Gastroesophageal sphincter (tissue), 3 donors: ENCODE data around the gene ALK.

Experiments used
- CTCF ChIP-seq, 4 experiments: fragments of 200-600 bp in 2 of 4; fragments of 450-650 bp in 2 of 4; sonication (generic) in 1 of 4; IDR thresholded peaks; one replicate each; pipeline ENCODE4 v1.5.1; 2017 to 2019; ENCODE audit warnings: antibody characterized with exemption in 4 of 4, mild to moderate bottlenecking in 2 of 4, moderate library complexity in 2 of 4
- POLR2A ChIP-seq, 2 donors: fragments of 450-650 bp; IDR thresholded peaks; one replicate each; pipeline ENCODE4 v1.6.1; 2017; ENCODE audit warnings: antibody characterized with exemption in 2 of 2, mild to moderate bottlenecking in 2 of 2, moderate library complexity in 1 of 2

- TF ChIP-seq CTCF (IDR thresholded peaks at IDR 0.05) (no peak), POLR2A (IDR thresholded peaks at IDR 0.05) (no peak)
These were observed 487.5 kb downstream of the ALK start for GRCh38 chr2:29433920-29434319.
